ENCODE measurements around the gene SPIRE2. TPM values are rescaled to one million over a fixed set of nuclear protein-coding genes. Genes with fewer than 3 reads are reported as not detected.

The SPIRE2 gene
- total and polyA plus RNA-seq, 2 of the 13 experiments (the other 11 are each of a cell fraction or from before 2014, with no cell fraction given): 13.3 to 37.5 TPM

DNA sequence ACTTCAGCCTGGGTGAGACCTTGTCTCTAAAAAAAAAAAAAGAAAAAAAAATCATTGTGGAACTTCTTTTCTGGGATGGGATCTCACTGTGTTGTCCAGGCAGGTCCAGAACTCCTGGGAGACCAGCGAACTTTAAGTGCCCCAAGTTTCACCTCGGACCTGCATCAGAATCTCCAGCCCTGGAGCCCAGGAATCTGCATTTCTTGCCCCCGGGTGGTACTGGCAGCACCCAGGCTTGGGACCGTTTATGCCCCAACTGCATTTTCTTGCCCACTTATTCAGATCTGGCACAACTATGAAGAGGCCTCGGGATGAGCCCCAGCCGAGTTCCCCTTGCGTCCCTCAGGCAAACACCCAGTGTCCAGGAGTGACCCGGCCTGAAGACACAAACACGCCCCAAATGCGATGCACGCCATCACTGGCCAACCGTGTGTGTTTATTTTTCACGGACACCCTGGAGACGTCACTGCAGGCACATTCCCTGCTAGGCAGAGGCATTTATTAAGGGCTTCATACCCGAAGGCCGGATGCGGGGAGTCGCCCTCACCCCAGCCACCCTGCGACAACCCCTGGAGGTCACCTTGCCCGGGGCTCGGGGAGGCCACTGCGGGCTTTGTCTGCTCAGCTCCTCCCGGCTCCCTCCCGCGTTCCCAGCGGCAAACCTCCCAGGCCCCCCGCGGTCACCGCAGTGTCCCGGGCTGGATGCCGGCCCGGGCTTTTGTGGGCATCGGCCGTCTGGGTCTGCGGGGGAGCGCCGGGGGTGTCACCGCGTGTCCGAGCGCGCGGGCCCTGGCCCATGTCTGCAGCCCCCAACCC lies 684 bp upstream of the SPIRE2 start:
- Histone ChIP-seq H3K27ac (ENCODE audit: extremely low read length, insufficient read depth, low read length) (peak overlapping the region; percentile 94), H3K36me3 (replicated peaks in 1 of 2; ENCODE audit: control insufficient read depth in 1 of 2, insufficient read depth in 2 of 2, low read length in 2 of 2) (peaks cover 0 to 2% of the 10 kb centered on the region in 2 experiments; a peak in 2 of 5 replicates), H2AFZ (ENCODE audit: low read length) (no peak overlapping the region), H3K4me3 (replicated peaks in 1 of 3; ENCODE audit: insufficient read depth in 1 of 3, low read depth in 2 of 3, low read length in 3 of 3) (peak overlapping the region; percentile 69 to 78 (median 75)), H3K4me1 (ENCODE audit: insufficient read depth, low read length) (peaks cover 74% of the 10 kb centered on the region), H3K9ac (ENCODE audit: insufficient read depth, low read depth, low read length) (peak overlapping the region; percentile 92), H3K79me2 (ENCODE audit: insufficient read depth, low read length) (peaks cover 32% of the 10 kb centered on the region), H3K4me2 (ENCODE audit: low read depth, low read length) (peak overlapping the region; percentile 89), H3K9me3 (ENCODE audit: low read length) (no peaks in the 10 kb centered on the region), H3K27me3 (ENCODE audit: control insufficient read depth in 1 of 2, insufficient read depth in 2 of 2, low read length in 2 of 2) (no peaks in the 10 kb centered on the region; a peak in 1 of 5 replicates), H4K20me1 (ENCODE audit: insufficient read depth, low read length) (0 out of 2 replicates have a peak, but pooled peaks cover 7% of the 10 kb centered on the region)
- in situ Hi-C loops (cut with HindIII; ENCODE audit: extremely low pct_ligation_motif_present, low pct_unique_long_range_greater_than_20kb) (no loop called here), intact Hi-C loops (cut with micrococcal nuclease; ENCODE audit: unreplicated experiment) (loop anchor here (10.0 kb wide), 1 partner anchor 123 kb away; the partner anchor contains the start of gene SPATA2L)
- TSS peak; percentile 69 for BruUV-seq (replicated peaks)
- DNase-seq (ENCODE audit: low spot score): peak; percentile 79
- peak; percentile 52 for ATAC-seq
- FAIRE-seq: no peak
- ChIA-PET CTCF (ENCODE audit: low intra/inter-chr PET ratio, low total read pairs) (no interaction called here), POLR2A (interaction anchor here (0.8 to 2.7 kb wide), 6 partner anchors 9 to 95 kb away, joined by 3 to 19 read pairs (median 4); partner anchors contain the start of genes MC1R, TCF25 and TUBB3)
- 10% methylated on average over 26 of the region's 43 CpGs for WGBS (ENCODE audit: low lambda C conversion rate)
- TF ChIP-seq DPF2 (CRISPR knock-in tag; IDR thresholded peaks at IDR 0.05; ENCODE audit: borderline replicate concordance, low read depth) (no peak; the same call in 1 of the 2 replicates), GATAD2A (CRISPR knock-in tag; IDR thresholded peaks at IDR 0.05) (no peak; the same call in 1 of the 2 replicates), CERS6 (CRISPR knock-in tag; IDR thresholded peaks at IDR 0.05) (no peak), NKX3-1 (CRISPR knock-in tag; IDR thresholded peaks at IDR 0.05) (no peak; the same call in 1 of the 2 replicates), MTF2 (CRISPR knock-in tag; IDR thresholded peaks at IDR 0.05; ENCODE audit: borderline replicate concordance) (no peak), KLF15 (CRISPR knock-in tag; IDR thresholded peaks at IDR 0.05; ENCODE audit: borderline replicate concordance) (no peak), ZNF460 (CRISPR knock-in tag; IDR thresholded peaks at IDR 0.05; ENCODE audit: borderline replicate concordance) (no peak; the same call in 1 of the 2 replicates), SNRNP70 (IDR thresholded peaks at IDR 0.05; ENCODE audit: low read depth, low read length) (no peak), ZNF564 (CRISPR knock-in tag; IDR thresholded peaks at IDR 0.05) (peak; percentile 47; the same call in 1 of the 2 replicates), ZEB1 (IDR thresholded peaks at IDR 0.05; ENCODE audit: insufficient replicate concordance, low read depth) (no peak), POGZ (CRISPR knock-in tag; IDR thresholded peaks at IDR 0.05) (0 out of 2 replicates have a peak, but pooled peaks have one; percentile 28), SSRP1 (CRISPR knock-in tag; IDR thresholded peaks at IDR 0.05) (no peak), CHCHD3 (CRISPR knock-in tag; IDR thresholded peaks at IDR 0.05) (no peak)
- TF ChIP-seq, protein P1, sequence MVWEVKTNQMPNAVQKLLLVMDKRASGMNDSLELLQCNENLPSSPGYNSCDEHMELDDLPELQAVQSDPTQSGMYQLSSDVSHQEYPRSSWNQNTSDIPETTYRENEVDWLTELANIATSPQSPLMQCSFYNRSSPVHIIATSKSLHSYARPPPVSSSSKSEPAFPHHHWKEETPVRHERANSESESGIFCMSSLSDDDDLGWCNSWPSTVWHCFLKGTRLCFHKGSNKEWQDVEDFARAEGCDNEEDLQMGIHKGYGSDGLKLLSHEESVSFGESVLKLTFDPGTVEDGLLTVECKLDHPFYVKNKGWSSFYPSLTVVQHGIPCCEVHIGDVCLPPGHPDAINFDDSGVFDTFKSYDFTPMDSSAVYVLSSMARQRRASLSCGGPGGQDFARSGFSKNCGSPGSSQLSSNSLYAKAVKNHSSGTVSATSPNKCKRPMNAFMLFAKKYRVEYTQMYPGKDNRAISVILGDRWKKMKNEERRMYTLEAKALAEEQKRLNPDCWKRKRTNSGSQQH (CRISPR knock-in tag; IDR thresholded peaks at IDR 0.05; ENCODE audit: low read depth): no peak
- TF ChIP-seq, protein P2, sequence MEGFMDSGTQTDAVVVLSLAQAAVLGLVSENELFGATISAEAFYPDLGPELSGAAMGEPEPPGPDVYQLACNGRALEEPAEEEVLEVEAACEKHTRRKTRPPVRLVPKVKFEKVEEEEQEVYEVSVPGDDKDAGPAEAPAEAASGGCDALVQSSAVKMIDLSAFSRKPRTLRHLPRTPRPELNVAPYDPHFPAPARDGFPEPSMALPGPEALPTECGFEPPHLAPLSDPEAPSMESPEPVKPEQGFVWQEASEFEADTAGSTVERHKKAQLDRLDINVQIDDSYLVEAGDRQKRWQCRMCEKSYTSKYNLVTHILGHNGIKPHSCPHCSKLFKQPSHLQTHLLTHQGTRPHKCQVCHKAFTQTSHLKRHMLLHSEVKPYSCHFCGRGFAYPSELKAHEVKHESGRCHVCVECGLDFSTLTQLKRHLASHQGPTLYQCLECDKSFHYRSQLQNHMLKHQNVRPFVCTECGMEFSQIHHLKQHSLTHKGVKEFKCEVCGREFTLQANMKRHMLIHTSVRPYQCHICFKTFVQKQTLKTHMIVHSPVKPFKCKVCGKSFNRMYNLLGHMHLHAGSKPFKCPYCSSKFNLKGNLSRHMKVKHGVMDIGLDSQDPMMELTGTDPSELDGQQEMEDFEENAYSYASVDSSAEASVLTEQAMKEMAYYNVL (CRISPR knock-in tag; IDR thresholded peaks at IDR 0.05; ENCODE audit: borderline replicate concordance): no peak; the same call in 1 of the 2 replicates

Data from HepG2 (cell line).